ENCODE measurements around the gene AHCYL2.
"Not testable (repeated sequence)": the region's sequence is repeated elsewhere in the genome, so short reads cannot be mapped to it uniquely, and the experiment has no call there.

Gene AHCYL2

DNA sequence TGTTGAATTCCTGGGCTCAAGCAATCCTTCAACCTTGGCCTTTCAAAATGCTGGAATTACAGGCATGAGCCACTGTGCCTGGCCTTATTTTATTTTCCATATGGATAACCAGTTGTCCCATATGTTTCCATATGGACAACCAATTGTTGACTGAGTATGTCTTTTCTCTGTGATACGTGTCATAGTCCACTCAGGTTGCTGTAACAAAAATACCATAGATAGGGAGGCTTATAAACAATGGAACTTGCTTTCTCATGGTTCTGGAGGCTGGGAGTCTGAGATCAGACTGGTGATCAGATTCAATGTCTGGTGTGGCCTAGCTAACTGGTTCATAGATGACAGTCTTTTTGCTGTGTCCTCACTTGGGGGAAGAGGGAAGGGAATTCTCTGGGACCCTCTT, 19.4 kb downstream of the AHCYL2 start:
- no peak for DNase-seq (ENCODE audit: low read depth in 2 of 2)

DNA sequence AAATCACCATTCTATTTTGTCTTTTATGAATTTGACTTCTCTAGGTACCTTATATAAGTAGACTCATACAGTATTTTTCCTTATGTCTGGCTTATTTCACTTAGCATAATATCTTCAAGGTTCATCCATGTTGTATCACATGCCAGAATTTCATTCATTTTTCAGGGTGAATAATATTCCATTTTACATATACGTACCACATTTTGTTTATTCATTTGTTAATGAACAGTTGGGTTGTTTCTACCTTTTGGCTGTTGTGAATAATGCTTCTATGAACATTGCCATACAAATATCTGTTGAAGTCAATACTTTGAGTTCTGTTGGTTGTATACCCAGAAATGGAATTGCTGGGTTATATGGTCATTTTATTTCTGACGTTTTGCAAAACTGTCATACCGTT, 20.7 kb downstream of the AHCYL2 start:
- DNase-seq (ENCODE audit: low read depth in 2 of 2) = no peak

DNA sequence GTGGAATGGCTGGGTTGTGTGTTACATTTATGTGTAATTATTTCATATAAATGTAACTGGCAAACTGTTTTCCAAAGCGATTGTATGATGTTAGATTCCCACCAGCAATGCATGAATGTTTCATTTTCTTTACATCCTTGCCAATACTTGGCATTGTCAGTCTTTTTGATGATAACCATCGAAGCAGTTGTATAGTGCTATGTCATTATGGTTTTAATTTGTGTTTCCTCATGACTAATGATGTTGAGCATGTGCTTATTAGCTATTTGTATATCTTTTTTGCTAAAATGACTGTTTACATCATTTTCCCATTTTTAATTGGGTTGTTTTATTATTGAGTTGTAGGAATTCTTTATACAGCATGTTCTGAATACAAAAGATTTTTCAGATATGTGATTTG, 22.3 kb downstream of the AHCYL2 start:
- no peak for DNase-seq (ENCODE audit: low read depth in 2 of 2)

GRCh38 chr7:129252128-129252527, 27.3 kb downstream of the AHCYL2 start:
- DNase-seq (ENCODE audit: low read depth in 2 of 2) = no peak

GRCh38 chr7:129252603-129253002, 27.8 kb downstream of the AHCYL2 start:
- DNase-seq (ENCODE audit: low read depth in 2 of 2) = not testable (repeated sequence)

DNA sequence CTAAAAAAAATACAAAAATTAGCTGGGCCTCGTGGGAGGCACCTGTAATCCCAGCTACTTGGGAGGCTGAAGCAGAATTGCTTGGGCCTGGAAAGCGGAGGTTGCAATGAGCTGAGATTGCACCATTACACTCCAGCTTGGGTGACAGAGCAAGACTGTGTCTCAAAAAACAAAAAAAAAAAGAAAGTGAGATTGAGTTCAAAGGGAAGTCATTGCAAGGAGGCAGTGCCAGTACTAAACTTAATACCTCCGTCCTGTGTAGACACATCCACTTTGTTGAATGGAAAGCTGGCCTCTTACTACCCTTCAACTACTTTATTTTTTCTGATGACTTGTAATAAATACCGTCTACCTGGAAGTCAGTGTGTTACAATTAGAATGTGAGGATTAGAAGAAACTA, 31.0 kb downstream of the AHCYL2 start:
- DNase-seq (ENCODE audit: low read depth in 2 of 2) = no peak

DNA sequence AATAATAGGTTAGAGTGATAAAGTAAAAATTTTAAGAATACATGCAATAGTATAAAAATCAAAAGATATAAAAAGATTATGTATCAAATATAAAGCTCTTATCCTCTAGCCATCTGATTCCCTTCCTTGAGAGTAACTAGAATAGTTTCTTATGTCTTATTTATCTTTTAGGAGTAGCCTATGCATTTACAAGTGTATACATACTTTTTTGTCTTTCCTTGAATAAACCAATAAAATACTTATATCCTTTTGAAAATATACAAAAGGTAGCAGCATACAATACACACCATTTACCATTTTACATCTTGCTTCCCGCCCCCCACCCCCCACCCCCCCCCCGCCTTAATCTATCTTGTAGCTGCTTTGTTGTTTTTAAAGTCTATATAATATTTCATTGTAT, 31.4 kb downstream of the AHCYL2 start:
- DNase-seq (ENCODE audit: low read depth in 2 of 2) = no peak

DNA sequence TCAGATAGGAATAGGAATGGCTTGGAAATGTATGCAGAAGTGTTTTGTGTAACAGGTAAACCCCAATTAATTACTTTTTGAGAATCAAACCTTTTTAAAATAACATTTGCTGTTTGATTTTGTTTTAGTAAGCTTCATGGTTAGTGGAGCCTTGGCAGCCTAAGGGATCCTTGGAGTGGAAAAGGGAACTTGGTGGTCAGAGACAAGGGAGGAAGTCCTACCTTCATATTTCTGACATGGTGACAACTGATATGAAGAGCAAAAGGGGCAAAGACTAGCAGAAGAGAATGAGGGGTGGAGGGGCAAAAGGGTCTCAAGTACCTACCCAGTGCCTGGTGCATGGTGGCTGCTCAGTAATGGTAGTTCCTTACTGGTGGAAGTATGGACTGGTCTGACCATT, 32.3 kb downstream of the AHCYL2 start:
- DNase-seq (ENCODE audit: low read depth in 2 of 2) = no peak

DNA sequence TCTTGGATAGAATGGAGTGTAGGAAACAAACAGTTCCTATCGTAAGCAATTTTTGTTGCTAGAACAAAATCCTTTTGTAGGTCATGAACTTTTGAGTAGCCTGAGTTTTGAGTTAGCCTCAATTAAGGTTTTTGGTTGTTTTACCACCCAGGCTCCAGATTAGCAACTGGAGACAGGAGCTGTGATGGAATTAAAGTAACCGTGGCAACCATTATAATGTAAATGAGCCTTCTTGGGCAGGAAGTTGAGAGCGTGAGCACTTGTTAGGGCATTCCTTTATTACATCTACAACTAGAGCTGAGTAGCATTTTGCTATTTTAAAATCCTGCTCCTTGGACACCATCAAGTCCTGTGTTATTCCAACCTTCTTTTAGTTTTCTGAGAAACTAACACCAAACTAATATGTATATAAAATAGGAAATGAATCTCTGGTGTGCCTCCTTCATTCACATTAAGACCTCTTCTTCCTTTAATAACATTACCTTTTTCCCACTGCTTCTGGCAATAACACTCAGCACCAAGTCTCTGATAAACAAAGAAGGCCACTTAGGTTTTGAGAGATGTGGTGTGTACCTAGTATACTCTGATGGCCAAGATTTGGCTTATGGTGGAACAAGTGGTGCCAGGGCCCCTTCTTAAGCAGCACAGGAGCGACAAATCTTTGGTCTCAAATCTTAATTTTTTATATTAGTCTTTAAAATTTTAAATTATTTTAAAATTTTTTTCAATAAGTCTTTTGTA, 34.0 kb downstream of the AHCYL2 start:
- no peak for DNase-seq (ENCODE audit: low read depth in 2 of 2)

- no peak for DNase-seq (ENCODE audit: low read depth in 2 of 2)
These were observed 37.5 kb downstream of the AHCYL2 start for GRCh38 chr7:129262324-129262723.

GRCh38 chr7:129263168-129263567, 38.3 kb downstream of the AHCYL2 start:
- no peak for DNase-seq (ENCODE audit: low read depth in 2 of 2)

- no peak for DNase-seq (ENCODE audit: low read depth in 2 of 2)
These were observed 39.7 kb downstream of the AHCYL2 start for GRCh38 chr7:129264534-129264933.

GRCh38 chr7:129265328-129265727, 40.5 kb downstream of the AHCYL2 start:
- no peak for DNase-seq (ENCODE audit: low read depth in 2 of 2)

- DNase-seq (ENCODE audit: low read depth in 2 of 2) = no peak
These were observed 41.4 kb downstream of the AHCYL2 start for GRCh38 chr7:129266181-129266580.

DNA sequence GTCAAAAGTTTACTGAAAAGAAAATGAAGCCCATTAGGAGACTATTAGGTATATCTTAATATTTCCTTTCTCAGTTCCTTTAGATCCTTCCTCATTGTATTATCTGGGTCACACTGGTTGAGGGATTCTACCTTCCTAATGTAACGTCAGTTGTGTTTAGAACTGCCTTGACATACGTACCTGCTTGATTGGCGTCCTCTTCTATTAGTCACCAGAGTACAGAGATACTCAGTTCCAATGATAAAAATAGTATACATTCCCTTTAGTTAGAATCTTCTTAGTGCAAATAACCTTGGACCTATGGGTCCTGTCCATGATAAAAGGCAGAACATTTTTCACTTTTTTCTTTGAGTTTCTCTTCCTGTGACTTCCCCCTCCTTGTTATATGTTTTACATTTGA, 45.2 kb downstream of the AHCYL2 start:
- no peak for DNase-seq (ENCODE audit: low read depth in 2 of 2)

- peak; percentile 23 to 34 for DNase-seq (ENCODE audit: low read depth in 2 of 2)
These were observed 46.9 kb downstream of the AHCYL2 start for GRCh38 chr7:129271500-129272355.

DNA sequence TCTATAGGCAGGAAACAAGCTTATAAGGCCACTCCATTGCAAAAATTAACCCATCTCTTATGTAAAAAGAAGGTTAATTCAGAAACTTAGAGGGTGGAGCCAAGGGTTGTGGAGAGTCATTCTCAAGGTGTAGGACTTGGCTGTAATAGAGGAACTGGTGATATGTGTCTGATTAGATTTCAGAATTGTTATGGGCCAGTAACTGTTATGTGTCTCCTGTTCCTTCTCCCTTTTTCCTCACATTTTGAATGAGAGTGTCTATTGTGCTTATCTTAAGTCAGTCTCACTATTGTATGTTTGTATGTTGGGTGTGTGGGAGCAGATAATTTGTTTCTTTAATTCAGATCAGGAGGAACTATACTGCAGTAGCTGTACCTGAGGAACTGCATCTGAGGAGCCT, 49.1 kb downstream of the AHCYL2 start:
- DNase-seq (ENCODE audit: low read depth in 2 of 2) = no peak

DNA sequence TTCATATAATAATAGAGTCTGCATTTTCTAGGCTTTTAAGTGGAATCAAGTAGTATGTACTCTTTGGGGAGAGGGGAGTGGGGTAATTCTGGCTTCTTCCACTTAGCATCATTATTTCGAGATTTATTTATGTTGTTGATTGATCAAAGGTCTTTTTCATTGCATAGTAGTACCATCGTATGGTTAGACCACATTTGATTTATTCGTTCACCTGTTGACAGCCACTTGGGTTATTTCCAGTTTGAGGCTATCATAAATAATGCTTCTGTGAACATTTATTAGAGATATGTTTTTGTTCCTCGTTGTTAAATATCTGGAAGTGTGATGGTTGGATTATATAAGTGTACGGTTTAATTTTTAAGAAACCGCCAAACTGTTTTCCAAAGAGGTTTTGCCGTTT, 52.8 kb downstream of the AHCYL2 start:
- DNase-seq (ENCODE audit: low read depth in 2 of 2) = no peak

- no peak for DNase-seq (ENCODE audit: low read depth in 2 of 2)
These were observed 53.9 kb downstream of the AHCYL2 start for GRCh38 chr7:129278688-129279087.

GRCh38 chr7:129279757-129280156, 54.9 kb downstream of the AHCYL2 start:
- no peak for DNase-seq (ENCODE audit: low read depth in 2 of 2)

DNA sequence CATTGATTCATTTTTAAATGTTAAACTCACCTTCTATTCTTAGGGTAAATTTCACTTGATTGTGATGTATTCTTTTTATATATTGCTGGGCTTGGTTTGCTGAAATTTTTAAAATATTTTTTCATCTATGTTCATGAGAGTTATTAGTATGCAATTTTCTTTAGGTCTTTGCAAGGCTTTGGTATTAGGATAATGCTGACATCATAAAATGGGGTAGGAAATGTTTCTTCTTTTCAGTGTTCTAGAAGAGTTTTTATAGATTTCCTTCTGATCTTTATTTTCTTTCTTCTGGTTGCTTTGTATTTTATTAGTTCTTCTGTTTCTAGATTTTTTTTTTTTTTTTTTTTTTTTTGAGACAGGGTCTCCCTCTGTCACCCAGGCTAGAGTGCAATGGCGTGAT, 56.3 kb downstream of the AHCYL2 start:
- DNase-seq (ENCODE audit: low read depth in 2 of 2) = no peak

DNA sequence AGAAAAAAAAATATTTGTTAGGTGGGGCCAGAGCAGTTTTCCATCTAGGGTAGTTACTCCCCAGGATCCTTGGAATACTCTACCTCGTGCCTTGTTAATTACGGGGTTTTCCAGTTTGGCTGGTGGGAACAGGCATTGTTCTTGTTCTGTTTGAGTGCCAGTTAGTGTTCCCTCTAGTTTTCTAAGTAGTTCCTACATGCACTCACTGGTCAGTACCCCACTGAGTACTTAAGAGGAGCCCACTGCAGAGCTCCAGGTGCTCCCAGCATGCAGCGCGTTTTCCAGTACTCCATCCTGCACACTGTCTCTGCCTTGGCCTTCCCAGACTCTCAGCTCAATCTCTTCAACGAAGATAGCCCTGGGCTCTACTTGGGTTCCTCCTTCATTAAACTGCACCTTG, 58.0 kb downstream of the AHCYL2 start:
- DNase-seq (ENCODE audit: low read depth in 2 of 2) = no peak

GRCh38 chr7:129283936-129284335, 59.1 kb downstream of the AHCYL2 start:
- DNase-seq (ENCODE audit: low read depth in 2 of 2) = no peak

All from stimulated activated CD8-positive, alpha-beta memory T cell treated with anti-CD3 and anti-CD28 coated beads, Interleukin-7, amount 100 ng/mL, for 1 hour (primary cell).